A172 (cell line): Measurements from ENCODE around the gene CAVIN1. TPM values are rescaled to one million over a fixed set of nuclear protein-coding genes. Genes with fewer than 3 reads are reported as not detected.
A peak's percentile ranks its signal among the peaks of the same experiment; 100 is the strongest.
"Not testable (repeated sequence)": the region's sequence is repeated elsewhere in the genome, so short reads cannot be mapped to it uniquely, and the experiment has no call there.

Experiments
- DNase-seq: peaks from one replicate; pipeline ENCODE4 v3.0.0-alpha.2; 2015; ENCODE audit warnings: low spot score
- total RNA-seq: library from RNA; depleted of rRNA; stranded (reverse); fragments of >200 nt; shearing (Covaris generic); gene quantifications from 2 replicates; pipeline ENCODE4 v1.2.3, GENCODE V29; 2014

The CAVIN1 gene
- total RNA-seq, 1 experiment from 2014 or later = 569 TPM

GRCh38 chr17:42429726-42430447, 6.8 kb upstream of the CAVIN1 start:
- DNase-seq = no peak

GRCh38 chr17:42428141-42428944, 5.3 kb upstream of the CAVIN1 start:
- DNase-seq = peak; percentile 99

GRCh38 chr17:42424991-42425610, 2.0 kb upstream of the CAVIN1 start:
- peak; percentile 71 for DNase-seq

GRCh38 chr17:42423766-42424165, 710 bp upstream of the CAVIN1 start:
- DNase-seq = no peak

GRCh38 chr17:42422412-42422957, 571 bp downstream of the CAVIN1 start:
- DNase-seq = peak; percentile 33

GRCh38 chr17:42421507-42422338, 1.3 kb downstream of the CAVIN1 start:
- peak; percentile 75 for DNase-seq

- DNase-seq = no peak
Measured at GRCh38 chr17:42421136-42421506, 1.9 kb downstream of the CAVIN1 start.

- DNase-seq = not testable (repeated sequence)
Measured at GRCh38 chr17:42417981-42418380, 5.1 kb downstream of the CAVIN1 start.

GRCh38 chr17:42414704-42415409, 8.2 kb downstream of the CAVIN1 start:
- no peak for DNase-seq

- no peak for DNase-seq
Measured at GRCh38 chr17:42413464-42414040, 9.5 kb downstream of the CAVIN1 start.

- DNase-seq = no peak
Measured at GRCh38 chr17:42411905-42412679, 11.0 kb downstream of the CAVIN1 start.

- DNase-seq = no peak
Measured at GRCh38 chr17:42411361-42411760, 11.7 kb downstream of the CAVIN1 start.

- no peak for DNase-seq
Measured at GRCh38 chr17:42410319-42410685, 12.8 kb downstream of the CAVIN1 start.

- DNase-seq = peak; percentile 93
Measured at GRCh38 chr17:42409523-42410318, 13.3 kb downstream of the CAVIN1 start.

- DNase-seq = no peak
Measured at GRCh38 chr17:42408061-42408460, 15.0 kb downstream of the CAVIN1 start.

GRCh38 chr17:42407289-42407836, 15.7 kb downstream of the CAVIN1 start:
- DNase-seq = peak; percentile 85

GRCh38 chr17:42406615-42407288, 16.3 kb downstream of the CAVIN1 start:
- DNase-seq = no peak

GRCh38 chr17:42405963-42406495, 17.0 kb downstream of the CAVIN1 start:
- no peak for DNase-seq
